Stimulated activated CD8-positive, alpha-beta memory T cell treated with anti-CD3 and anti-CD28 coated beads, Interleukin-15, amount 100 ng/mL, for 4 hours (primary cell): ENCODE results near the gene AOPEP.

Experiments
- DNase-seq, 2 donors: peaks; one replicate each; pipeline ENCODE4 v3.0.0-alpha.2; 2020; ENCODE audit warnings: low read depth in 2 of 2

Gene AOPEP

DNA sequence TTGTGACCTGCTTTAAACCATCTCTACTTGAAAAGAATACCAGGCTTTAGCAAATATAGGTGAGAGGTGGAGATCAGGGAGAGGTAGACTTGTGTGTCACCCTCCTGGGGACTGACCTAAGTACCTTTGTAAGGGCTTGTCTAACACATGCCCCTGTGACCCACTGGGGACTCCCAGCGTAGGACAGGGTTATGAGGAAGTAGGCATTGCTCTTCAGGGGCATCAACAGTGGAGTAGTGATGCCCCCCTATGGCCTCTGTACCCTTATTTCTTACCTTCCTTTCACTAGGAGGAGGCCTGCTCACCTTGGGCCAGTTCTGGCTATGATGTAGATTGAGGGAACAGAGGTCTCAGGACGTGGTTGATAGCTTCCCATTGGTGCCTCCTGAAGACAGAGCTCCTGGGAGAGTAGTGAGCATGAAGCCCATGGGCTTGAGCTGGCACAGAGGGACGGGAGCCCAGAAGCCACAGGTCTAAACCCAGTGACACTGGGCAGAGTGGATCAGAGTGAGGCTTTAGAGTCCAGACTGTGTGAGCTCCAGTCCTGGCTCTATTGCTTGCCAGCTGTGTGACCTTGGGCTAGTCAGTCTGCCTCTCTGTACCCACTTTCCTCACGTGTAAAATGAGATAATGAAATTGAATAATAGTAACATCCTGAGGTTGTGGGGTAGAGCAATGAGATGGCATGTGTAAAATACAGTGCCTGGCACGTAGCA, 191.7 kb downstream of the AOPEP start:
- DNase-seq, result no peak

DNA sequence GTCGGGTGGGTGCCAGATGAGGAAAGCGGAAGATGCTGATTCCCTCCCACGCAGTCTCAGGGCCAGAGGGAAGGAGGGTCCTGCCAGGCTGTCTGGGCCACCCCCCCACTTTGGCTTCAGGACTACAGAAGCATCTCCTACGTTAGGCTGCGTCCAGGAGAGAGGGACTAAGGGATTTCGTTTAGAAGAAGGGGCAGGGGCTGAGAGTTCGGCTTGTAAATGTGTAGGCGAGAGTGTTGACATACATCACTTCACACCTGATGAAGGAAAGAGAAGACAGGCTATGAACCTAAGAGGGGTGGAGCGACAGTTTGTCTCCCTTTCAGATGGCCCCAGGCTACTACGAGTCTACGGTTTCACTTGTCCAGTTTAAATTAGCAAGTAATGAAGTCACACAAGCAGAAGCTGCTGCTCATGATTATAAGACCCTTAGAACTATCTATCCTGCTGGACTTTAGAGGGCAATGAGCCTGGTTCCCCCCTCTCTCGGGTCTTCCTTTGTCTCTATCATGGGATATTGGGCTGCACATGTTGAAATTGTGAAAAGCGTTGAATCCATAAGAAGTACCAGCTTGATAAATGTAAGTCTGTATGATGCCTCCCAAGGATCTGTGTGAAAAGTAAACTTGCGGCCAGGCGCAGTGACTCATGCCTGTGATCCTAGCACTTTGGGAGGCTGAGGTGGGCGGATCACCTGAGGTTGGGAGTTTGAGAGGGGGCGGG, 193.0 kb downstream of the AOPEP start:
- no peak for DNase-seq

GRCh38 chr9:94920420-94921091, 194.1 kb downstream of the AOPEP start:
- DNase-seq, result no peak

DNA sequence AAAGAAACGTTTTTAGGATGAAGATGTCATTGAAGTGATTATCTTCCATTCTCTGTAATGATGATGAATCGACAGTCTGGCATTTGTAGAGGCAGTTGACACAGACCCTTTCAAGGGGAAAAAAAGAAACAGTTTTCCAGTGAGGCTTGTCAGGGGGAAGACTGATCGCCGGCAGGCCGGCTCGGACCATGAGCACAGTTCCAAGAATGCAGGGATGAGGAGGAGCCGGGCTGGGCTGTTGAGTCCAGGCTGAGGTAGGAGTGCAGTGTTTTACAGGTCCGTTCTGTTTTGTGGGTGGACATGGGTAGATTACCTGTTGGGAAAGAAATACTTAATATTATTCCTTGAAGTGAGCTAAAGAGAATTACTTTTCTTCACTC, 194.6 kb downstream of the AOPEP start:
- DNase-seq, result no peak

DNA sequence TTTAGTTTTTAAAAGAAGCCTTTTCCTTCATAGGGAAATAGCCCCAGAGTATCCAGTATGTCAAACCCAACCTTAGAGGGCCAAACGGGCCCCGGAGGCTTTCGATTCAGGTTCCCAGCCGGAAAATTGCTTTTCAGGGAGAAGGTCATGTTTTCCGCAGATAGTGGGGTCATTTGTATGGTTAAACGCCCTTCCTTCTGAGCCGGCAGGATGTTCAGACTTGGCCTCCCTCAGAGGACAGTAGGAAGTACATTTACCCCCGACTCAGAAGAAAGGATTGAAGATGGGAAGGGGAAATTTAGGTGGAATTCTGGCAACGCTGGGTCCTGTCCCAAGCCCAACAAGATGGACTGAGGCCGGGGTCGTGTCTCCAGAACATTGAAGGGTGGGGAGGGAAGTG, 195.2 kb downstream of the AOPEP start:
- DNase-seq, result no peak

DNA sequence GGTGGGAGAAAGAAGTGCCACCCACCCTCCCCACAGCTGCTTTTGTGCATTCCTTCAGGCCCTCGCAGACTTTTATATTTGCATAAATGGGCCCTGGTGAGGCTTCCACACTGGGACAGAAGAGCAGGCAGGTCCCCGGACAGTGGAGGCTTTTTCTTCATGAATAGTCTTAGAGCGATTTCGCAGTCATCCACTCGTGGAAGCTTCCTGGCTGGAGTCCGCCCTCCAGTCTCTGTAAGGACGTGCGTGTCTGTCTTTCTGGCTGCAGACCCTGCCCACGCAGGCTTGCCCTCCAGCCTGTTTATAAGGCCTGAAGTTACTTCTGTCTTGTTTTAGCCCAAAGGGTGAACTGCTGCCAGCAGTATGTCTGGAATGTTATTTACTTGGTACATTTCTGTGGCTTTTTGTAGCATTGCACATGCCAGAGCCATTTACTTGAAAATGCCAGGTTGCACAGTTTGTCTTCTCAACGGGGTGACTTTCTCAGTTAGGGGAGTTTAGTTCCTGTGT, 195.7 kb downstream of the AOPEP start:
- no peak for DNase-seq

DNA sequence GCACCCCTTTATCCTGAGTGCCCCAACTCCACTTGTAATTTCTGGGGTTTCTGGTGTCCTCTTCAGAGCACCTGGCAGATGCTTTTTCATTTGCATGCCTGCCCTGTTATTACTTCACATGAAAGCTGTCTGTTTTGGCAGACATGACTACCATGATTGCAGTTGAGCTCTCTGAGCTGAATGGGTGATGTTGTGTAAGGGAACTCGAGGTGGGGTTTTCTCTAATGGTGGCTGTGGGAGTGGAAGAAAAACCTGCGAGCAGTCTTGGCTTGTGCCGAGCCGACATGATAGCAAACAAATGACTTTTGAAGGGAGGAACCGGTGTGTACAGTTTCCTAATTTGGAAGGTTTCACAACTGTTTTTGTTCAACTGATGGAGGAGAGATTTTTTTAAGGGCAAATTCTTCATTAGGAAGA, 196.2 kb downstream of the AOPEP start:
- no peak for DNase-seq

DNA sequence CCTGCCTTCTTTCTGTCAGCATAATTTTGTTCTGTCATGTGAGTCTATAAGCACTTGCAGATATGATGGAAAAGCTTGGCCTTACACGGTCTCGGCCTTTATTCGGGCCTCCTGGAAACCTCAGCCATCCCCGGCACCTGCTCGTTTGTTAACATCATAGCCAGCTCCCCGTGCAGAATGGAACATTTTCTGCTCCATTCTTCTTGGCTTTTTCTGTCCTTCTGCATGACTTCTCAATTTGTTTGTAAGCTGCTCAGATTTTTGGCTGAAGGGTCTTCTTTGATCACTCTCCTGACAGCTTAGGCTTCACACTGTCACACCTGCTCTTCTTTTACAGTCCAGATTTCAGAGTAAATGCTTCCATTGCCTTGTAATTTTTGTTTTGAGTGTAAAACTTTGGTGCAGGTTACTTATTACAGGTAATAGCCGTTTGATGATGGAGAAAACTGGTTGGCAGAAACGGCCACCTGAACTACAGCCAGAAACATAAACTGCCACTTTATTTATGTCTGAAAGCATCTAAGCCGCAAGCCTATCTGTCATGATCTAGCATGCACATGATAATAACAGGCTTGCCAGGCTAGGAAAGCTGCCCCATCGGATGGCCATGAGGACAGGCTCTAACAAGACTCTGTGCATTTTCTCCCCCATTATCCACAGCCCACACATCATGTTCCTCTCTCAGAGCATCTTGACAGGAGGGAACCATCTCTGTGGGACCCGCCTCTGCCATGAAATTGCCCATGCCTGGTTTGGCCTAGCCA, 197.0 kb downstream of the AOPEP start:
- no peak for DNase-seq

- no peak for DNase-seq
These were observed 199.4 kb downstream of the AOPEP start for GRCh38 chr9:94925751-94926430.

DNA sequence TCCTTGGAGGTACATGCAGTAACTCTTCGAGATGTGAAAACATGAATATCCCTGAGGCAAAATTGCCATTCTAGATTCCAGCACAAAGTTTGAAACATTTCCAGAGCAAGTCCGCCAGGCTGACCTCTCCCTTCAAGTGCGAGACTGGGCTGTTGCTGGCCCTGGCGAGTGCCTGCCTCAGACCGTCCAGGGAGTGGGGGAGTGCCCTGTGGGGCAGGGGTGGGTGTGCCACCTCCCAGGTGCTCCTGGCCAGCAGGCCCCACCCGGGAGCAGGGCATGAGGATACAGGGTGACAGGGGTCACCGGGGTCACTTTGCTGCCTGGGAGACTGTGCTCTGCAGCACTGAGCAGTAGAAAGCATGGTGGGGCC, 199.9 kb downstream of the AOPEP start:
- no peak for DNase-seq

DNA sequence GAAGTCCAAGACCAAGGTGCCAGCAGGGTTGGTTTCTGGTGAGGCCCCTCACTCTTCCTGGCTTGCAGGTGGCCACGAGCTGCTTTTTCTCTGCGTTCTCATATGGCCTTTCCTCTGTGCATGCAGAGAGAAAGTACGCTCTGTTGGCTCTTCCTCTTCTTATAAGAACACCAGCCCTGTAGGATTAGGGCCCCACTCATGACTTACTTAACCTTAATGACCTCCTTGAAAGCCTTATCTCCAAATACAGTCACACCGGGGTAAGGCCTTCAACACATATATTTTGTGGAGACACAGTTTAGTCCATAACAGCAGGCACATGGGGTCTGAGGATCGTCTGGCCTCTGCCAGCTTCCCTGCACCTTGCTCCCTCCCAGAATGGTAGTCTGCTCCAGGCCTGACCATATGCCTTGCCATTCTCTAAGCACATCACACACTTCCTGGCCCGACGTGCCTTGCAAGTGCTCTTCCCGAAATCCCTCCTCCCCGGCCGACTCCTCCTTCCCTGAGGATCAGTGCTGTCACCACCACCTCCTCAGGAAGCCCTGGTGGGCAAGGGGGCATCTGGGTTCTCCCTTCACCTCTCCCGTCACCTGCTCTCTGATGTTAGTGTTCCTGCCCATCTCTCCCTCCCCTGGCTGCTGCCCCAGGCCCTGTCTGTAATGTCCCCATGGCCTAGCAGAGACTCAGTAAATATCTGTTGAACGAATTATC, 200.7 kb downstream of the AOPEP start:
- DNase-seq, result no peak

DNA sequence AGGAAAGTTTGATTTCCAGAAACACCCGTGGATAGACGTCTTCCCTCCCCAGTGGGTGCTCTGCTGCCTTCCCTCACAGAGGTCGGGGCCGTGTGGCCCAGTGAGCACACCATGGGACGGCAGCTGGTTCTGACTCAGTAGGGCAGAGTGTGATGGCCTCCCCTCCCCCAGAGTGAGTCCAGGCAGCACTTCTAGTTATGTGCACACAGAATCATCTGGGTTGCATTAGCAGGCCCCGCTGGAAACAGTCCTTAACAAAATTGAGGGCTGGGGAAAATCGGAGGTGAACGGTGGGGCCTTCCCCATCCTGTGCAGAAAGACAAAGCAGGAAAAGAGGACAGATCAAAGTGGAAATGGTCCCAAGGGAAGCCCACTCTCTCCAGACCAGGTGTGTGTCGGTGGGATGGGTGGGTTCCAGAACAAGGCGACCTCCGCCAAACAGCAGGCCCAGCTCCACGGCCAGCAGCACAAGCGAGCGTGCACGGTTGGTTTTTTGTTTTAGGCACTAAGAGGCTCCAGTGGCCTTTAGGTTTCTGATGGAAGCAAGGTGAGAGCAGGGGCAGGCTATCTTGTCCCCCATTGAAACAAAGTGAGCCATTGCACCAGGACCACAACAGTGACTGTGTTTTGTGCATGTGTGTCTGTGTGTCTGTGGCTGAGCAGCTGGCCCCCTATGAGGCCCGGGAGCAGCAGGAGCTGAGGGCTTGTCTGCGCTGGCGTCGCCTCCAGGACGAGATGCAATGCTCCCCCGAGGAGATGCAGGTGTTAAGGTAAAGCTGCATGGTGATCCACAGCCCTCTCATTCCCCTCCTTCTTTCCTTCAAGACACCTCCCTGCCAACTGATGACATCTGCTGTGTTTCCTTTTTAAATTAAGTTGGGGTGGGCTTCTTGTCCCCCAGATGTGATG, 201.5 kb downstream of the AOPEP start:
- no peak for DNase-seq

DNA sequence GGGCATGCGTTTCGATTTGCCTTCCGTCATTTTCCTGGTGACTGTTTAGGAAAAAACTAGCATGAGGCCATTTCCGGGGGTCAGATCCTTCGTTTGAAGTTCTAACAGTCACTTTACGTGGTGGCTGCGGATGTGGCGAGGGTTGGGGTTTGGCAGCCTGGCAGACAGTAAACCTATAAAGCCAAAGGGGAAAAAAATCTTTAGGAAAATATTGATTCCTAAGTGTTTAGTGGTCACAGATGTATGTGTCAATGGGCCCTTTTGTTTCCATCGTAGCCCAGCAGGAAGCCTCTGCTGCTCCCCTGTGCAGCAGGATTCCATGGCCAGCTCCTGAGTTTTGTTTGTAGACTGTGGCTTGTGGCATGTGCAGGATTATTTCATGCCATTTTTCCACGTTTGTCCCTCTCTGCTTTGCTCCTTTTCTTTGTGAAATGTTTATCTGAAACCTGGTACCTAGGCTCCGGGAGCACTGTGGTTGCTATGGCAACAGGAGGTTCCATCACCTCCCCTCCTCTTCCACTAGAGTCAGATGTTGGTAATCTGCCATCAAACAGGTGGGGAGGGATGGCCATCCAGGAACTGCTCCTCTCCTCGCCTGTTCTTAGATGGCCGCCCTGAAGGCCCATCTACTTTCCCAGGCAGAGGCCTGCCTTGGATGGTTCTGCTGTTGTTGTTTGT, 202.3 kb downstream of the AOPEP start:
- DNase-seq, result no peak

DNA sequence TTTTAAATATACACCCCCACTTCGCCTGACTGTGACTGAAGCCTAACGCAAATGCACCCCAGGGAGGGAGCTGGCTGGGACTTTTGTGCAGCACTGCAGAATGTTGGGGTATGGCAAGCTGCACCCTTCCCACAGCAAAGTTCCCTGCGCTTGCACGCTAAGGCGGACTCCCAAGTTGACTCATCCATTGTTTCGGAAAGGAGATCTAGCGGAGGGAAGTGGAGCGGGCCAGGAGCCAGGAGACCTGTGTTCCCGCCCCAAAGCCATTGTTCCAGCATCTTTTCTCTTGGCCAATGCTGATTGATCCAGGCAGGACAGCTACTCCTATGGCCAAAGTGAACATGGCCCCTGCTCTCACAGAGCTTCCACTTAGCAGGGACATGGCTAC, 202.9 kb downstream of the AOPEP start:
- no peak for DNase-seq

- DNase-seq, result no peak
These were observed 204.6 kb downstream of the AOPEP start for GRCh38 chr9:94931036-94931633.

GRCh38 chr9:94931740-94932139, 205.2 kb downstream of the AOPEP start:
- DNase-seq, result no peak

DNA sequence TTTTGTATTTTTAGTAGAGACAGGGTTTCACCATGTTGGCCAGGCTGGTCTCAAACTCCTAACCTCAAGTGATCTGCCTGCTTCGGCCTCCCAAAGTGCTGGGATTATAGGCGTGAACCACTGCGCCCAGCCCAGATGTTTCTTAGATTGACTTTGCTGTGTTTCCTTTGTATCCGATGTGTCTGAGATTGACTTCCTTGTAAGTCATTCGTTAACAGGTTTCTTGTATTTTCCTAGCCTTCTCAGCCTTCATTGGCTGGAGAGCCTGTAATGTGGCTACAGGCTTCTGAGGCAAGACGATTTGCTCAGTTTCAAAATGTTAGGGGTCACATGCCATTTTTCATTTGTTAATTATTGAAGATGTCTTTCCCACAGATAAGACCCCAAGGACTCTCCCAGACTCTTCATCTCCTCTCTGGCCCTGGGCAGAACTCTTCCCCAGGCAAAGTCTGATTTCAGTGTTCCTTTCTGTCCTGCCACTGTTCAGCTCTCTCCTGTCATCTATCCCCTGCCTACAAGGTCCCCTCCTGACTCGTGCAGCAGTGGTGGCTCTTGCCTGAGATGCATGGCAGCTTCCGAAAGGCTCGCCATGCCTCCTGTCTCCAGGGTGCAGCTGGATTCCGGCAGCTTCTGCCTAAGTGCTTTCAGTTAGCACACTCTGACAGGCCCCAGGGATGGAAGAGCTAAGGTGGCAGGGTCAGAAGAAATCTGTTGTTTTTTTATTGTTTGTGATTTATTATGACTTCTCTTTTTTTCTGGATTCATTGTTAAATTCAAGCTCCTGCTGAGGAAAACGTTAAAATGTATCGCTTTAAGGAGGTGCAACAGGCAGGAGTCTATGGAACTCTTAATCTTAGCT, 206.4 kb downstream of the AOPEP start:
- DNase-seq, result no peak

GRCh38 chr9:94933511-94933828, 207.0 kb downstream of the AOPEP start:
- DNase-seq, result no peak
